DOHH2 (cell line): ENCODE measurements around the gene GALNT17.

Experiments used
- H3F3A ChIP-seq: fragments of 200-600 bp; sonication (generic), shearing (Covaris generic); 2 replicates; pipeline ENCODE4 v1.6.0; 2016; ENCODE audit warnings: antibody characterized with exemption, mild to moderate bottlenecking; ENCODE audit not compliant: control insufficient read depth, insufficient read depth
- H3K27ac ChIP-seq: fragments of 200-600 bp; sonication (generic); 2 replicates; pipeline ENCODE4 v1.5.1; 2014; ENCODE audit warnings: low read depth, mild to moderate bottlenecking, low read length, moderate library complexity
- H3K27me3 ChIP-seq: fragments of 200-600 bp; sonication (generic); 2 replicates; pipeline ENCODE4 v1.6.1; 2014; ENCODE audit warnings: mild to moderate bottlenecking, low read length, mixed read lengths; ENCODE audit not compliant: control insufficient read depth
- H3K36me3 ChIP-seq: fragments of 200-600 bp; sonication (generic); 2 replicates; pipeline ENCODE4 v1.6.1; 2014; ENCODE audit warnings: mild to moderate bottlenecking, low read length, moderate library complexity, mixed read lengths; ENCODE audit not compliant: control insufficient read depth
- H3K4me1 ChIP-seq: fragments of 200-600 bp; sonication (generic); 2 replicates; pipeline ENCODE4 v1.6.1; 2014; ENCODE audit warnings: mild to moderate bottlenecking, low read length, mixed read lengths; ENCODE audit not compliant: control insufficient read depth
- H3K4me2 ChIP-seq: fragments of 200-600 bp; sonication (generic); 2 replicates; pipeline ENCODE4 v1.6.0; 2014; ENCODE audit warnings: mild to moderate bottlenecking, low read length, moderate library complexity
- H3K4me3 ChIP-seq: fragments of 200-600 bp; sonication (generic); 2 replicates; pipeline ENCODE4 v1.5.1; 2014; ENCODE audit warnings: mild to moderate bottlenecking, low read length, mixed read lengths
- H3K79me2 ChIP-seq: fragments of 200-600 bp; sonication (generic); 2 replicates; pipeline ENCODE4 v1.6.1; 2014; ENCODE audit warnings: mild to moderate bottlenecking, low read length, mixed read lengths; ENCODE audit not compliant: control insufficient read depth
- H3K9me2 ChIP-seq: fragments of 200-600 bp; sonication (generic); replicated peaks from 2 replicates; pipeline ENCODE4 v1.6.1; 2014; ENCODE audit warnings: mild to moderate bottlenecking, low read length, mixed read lengths; ENCODE audit not compliant: control insufficient read depth
- H3K9me3 ChIP-seq: fragments of 200-600 bp; sonication (generic); 2 replicates; pipeline ENCODE4 v1.6.1; 2014; ENCODE audit warnings: antibody characterized with exemption, low read length, mixed read lengths; ENCODE audit not compliant: control insufficient read depth, insufficient read depth
- H4K20me1 ChIP-seq: fragments of 200-600 bp; sonication (generic); 2 replicates; pipeline ENCODE4 v1.6.0; 2014; ENCODE audit warnings: low read depth, mild to moderate bottlenecking, antibody characterized with exemption, low read length, moderate library complexity; ENCODE audit not compliant: control insufficient read depth, insufficient read depth
- EZH2phosphoT487 ChIP-seq: fragments of 200-600 bp; sonication (generic); IDR thresholded peaks from 2 replicates; pipeline ENCODE4 v1.6.1; 2017; ENCODE audit warnings: borderline replicate concordance, mild to moderate bottlenecking, antibody characterized with exemption, low read length, moderate library complexity, mixed read lengths
- TF ChIP-seq, protein P1 (sequence below): fragments of 200-600 bp; sonication (generic); IDR thresholded peaks from one replicate; pipeline ENCODE4 v1.5.1; 2014; ENCODE audit warnings: antibody characterized with exemption, mild to moderate bottlenecking, low read depth, low read length; ENCODE audit not compliant: poor library complexity, severe bottlenecking

The GALNT17 gene

DNA sequence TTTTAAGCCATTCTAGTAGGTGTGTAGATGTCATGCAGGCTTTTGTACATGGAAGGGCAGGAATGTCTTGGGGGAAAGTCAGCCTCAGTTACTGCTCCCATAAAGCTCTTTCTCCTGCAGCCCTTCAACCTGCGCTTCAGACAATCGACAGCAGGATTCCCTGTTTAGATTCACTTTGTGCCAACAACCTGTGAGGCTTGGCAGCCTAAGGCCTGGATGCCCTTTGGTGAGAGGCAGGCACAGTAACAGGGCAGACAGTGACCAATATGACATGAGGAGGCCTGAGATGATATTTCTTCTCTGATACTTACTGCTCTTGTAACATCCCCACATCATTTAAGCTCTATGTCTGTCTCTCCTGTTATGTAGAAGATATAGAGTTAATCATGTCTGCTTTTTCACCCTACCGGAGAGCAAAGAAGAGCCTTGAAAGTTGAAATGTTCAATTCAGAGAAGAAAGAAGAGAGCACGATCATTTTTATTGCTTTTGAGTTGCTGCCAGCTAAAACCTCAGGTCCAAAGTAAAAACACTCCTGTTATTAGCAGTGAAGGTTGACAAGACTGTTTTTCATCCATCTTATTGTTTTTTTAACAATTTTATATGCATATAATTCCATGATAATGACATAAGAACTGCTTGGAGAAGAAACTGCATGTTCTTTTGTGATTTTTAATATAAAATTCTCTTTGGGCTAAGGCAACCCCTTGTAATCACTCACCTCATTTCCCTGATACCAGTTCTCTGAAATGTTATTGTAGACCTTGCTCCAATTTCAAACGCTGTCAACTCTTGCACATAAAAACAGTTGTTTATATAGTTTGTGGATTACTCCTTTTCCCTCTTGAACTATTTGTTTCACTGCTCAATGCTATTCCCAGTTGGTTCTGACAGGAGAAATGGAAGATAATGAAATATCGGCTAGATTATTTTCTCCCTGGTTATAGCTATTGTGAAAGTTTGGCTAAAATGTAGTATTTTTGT lies 140.9 kb downstream of the GALNT17 start:
- Histone ChIP-seq H3K27ac (no peak overlapping the region), H3K9me2 (no peaks in the 10 kb centered on the region), H3F3A (no peaks in the 10 kb centered on the region), H3K4me1 (no peaks in the 10 kb centered on the region), H3K36me3 (no peaks in the 10 kb centered on the region), H3K9me3 (no peaks in the 10 kb centered on the region), H3K4me2 (no peak overlapping the region), H3K79me2 (no peaks in the 10 kb centered on the region), H4K20me1 (no peaks in the 10 kb centered on the region), H3K4me3 (no peak overlapping the region), H3K27me3 (no peaks in the 10 kb centered on the region)
- TF ChIP-seq, protein P1, sequence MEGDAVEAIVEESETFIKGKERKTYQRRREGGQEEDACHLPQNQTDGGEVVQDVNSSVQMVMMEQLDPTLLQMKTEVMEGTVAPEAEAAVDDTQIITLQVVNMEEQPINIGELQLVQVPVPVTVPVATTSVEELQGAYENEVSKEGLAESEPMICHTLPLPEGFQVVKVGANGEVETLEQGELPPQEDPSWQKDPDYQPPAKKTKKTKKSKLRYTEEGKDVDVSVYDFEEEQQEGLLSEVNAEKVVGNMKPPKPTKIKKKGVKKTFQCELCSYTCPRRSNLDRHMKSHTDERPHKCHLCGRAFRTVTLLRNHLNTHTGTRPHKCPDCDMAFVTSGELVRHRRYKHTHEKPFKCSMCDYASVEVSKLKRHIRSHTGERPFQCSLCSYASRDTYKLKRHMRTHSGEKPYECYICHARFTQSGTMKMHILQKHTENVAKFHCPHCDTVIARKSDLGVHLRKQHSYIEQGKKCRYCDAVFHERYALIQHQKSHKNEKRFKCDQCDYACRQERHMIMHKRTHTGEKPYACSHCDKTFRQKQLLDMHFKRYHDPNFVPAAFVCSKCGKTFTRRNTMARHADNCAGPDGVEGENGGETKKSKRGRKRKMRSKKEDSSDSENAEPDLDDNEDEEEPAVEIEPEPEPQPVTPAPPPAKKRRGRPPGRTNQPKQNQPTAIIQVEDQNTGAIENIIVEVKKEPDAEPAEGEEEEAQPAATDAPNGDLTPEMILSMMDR: no peak
- no peak for TF ChIP-seq EZH2phosphoT487

DNA sequence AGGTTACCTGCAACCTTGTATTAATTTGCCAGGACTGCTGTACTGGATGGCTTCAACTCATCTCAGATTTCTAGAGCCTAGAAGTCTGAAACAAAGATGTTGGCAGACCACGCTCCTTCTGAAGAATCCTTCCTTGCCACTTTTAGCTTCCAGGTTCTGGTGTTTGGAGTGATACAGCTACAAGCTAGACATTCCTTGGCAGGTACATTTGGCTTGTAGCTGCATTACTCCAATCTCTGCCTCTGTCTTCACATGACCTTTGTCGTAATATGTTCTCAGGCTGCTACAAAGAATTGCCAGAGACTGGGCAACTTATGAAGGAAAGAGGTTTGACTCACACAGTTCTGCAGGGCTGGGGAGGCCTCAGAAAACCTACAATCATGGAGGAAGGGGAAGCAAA lies 146.3 kb downstream of the GALNT17 start:
- Histone ChIP-seq H3K36me3 (no peaks in the 10 kb centered on the region), H3K27me3 (no peaks in the 10 kb centered on the region), H3K79me2 (no peaks in the 10 kb centered on the region), H3K27ac (no peak overlapping the region), H4K20me1 (no peaks in the 10 kb centered on the region), H3F3A (no peaks in the 10 kb centered on the region), H3K4me3 (no peak overlapping the region), H3K4me2 (no peak overlapping the region), H3K4me1 (no peaks in the 10 kb centered on the region), H3K9me3 (no peaks in the 10 kb centered on the region), H3K9me2 (no peaks in the 10 kb centered on the region)
- no peak for TF ChIP-seq EZH2phosphoT487
- TF ChIP-seq, protein P1: no peak

DNA sequence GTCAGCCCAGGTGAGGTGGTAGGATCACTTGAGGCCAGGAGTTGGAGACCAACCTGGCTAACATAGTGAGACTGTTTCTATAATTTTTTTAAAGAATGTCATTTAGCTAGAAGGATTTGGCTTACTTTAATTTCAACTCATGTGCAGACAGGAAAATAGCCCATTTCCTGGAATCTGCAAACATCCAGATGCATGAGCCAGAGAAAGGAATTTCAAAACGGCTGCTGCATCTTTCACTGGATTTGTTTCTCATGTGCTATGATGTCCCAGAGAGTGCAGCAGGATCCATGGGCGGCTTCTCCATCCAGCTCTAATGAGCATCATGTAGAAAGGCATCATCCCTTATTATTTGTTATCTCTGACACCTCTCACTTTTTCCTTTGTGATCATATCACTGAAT lies 149.3 kb downstream of the GALNT17 start:
- Histone ChIP-seq H3K4me2 (no peak overlapping the region), H3K27ac (no peak overlapping the region), H3K36me3 (no peaks in the 10 kb centered on the region), H3K9me3 (no peaks in the 10 kb centered on the region), H4K20me1 (no peaks in the 10 kb centered on the region), H3K27me3 (no peaks in the 10 kb centered on the region), H3K79me2 (no peaks in the 10 kb centered on the region), H3K4me1 (no peaks in the 10 kb centered on the region), H3F3A (no peaks in the 10 kb centered on the region), H3K4me3 (no peak overlapping the region), H3K9me2 (no peaks in the 10 kb centered on the region)
- no peak for TF ChIP-seq EZH2phosphoT487

DNA sequence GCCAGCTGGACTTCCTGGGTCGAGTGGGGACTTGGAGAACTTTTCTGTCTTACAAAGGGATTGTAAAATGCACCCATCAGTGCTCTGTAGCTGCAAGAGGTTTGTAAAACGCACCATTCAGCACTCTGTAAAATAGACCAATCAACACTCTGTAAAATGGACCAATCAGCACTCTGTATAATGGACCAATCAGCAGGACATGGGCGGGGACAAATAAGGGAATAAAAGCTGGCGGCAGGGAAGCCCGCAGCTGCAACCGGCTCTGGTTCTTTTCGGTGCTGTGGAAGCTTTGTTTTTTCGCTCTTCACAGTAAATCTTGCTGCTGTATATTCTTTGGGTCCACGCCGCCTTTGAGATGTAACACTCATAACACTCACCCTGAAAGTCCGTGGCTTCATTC lies 151.9 kb downstream of the GALNT17 start:
- Histone ChIP-seq H3K79me2 (no peaks in the 10 kb centered on the region), H3K27ac (no peak overlapping the region), H3K4me1 (no peaks in the 10 kb centered on the region), H3K27me3 (no peaks in the 10 kb centered on the region), H3K9me3 (no peaks in the 10 kb centered on the region), H3F3A (no peaks in the 10 kb centered on the region), H3K36me3 (no peaks in the 10 kb centered on the region), H3K9me2 (no peaks in the 10 kb centered on the region), H4K20me1 (no peaks in the 10 kb centered on the region), H3K4me3 (no peak overlapping the region), H3K4me2 (no peak overlapping the region)
- TF ChIP-seq EZH2phosphoT487: no peak
